ENCODE measurements around the gene LMOD1. TPM values are rescaled to one million over a fixed set of nuclear protein-coding genes. Genes with fewer than 3 reads are reported as not detected.

LMOD1 gene
- total and polyA plus RNA-seq, 3 donors from 2014 or later, result 31.4 to 46.3 (median 39.4) TPM

DNA sequence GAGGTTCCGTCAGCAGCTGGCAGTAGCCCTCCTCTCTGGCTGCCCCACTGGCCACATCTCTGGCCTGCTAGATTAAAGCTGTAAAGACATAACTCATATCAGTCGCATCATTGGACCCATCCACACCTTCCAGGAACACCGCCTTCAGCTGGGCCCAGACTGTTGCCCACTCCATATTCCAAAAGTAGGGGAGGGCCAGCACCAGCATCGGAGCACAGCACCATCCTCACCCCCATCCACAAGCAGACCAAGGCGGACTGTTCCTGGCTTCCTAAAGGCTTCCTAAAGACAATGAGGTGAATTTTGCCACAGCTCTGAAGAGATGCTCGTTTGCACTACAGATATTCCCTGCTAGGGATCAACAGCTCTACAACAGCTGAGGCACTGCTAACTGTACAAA, 54.1 kb downstream of the LMOD1 start:
- WGBS, 2 donors, result 84 to 93% methylated on average over 6 of the region's 6 CpGs
- TF ChIP-seq CTCF (IDR thresholded peaks at IDR 0.05) (no peak), POLR2A (IDR thresholded peaks at IDR 0.05) (no peak)
- H3K9me3 ChIP-seq, result no peaks in the 10 kb centered on the region
- H3K36me3 ChIP-seq (ENCODE audit: low read depth, missing control alignments), result no peaks in the 10 kb centered on the region
- DNase-seq, result no peak
- intact Hi-C loops (cut with DNase I; ENCODE audit: low total_unique reads), result no loop called here
- no peak overlapping the region for H3K4me3 ChIP-seq
- peaks cover 13% of the 10 kb centered on the region for H3K4me1 ChIP-seq
- H3K27ac ChIP-seq, result no peak overlapping the region
- H3K27me3 ChIP-seq, result no peaks in the 10 kb centered on the region

DNA sequence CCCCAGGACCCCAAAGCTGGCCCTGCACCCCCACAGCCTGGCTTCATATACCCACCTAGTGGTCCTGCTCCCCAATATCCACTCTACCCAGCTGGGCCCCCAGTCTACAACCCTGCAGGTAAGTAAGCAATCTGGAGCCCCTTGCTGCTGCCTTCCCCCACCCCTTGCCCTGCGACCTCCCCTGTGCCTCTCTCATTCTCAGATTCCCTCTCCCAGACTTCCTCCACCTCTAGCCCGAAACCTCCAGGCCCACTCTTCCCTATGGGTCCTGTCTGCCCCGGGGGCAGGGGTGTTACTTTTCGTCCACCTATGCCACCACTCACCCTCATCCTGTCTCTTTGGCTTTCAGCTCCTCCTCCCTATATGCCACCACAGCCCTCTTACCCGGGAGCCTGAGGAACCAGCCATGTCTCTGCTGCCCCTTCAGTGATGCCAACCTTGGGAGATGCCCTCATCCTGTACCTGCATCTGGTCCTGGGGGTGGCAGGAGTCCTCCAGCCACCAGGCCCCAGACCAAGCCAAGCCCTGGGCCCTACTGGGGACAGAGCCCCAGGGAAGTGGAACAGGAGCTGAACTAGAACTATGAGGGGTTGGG, 54.8 kb downstream of the LMOD1 start:
- Histone ChIP-seq H3K27me3 (no peaks in the 10 kb centered on the region), H3K4me3 (no peak overlapping the region), H3K27ac (no peak overlapping the region), H3K9me3 (no peaks in the 10 kb centered on the region), H3K4me1 (peaks cover 13% of the 10 kb centered on the region), H3K36me3 (ENCODE audit: low read depth, missing control alignments) (no peaks in the 10 kb centered on the region)
- DNase-seq, result no peak
- 85 to 90% methylated on average over 5 of the region's 5 CpGs for WGBS, 2 donors
- intact Hi-C loops (cut with DNase I; ENCODE audit: low total_unique reads), result no loop called here
- TF ChIP-seq POLR2A (IDR thresholded peaks at IDR 0.05) (no peak), CTCF (IDR thresholded peaks at IDR 0.05) (no peak)

DNA sequence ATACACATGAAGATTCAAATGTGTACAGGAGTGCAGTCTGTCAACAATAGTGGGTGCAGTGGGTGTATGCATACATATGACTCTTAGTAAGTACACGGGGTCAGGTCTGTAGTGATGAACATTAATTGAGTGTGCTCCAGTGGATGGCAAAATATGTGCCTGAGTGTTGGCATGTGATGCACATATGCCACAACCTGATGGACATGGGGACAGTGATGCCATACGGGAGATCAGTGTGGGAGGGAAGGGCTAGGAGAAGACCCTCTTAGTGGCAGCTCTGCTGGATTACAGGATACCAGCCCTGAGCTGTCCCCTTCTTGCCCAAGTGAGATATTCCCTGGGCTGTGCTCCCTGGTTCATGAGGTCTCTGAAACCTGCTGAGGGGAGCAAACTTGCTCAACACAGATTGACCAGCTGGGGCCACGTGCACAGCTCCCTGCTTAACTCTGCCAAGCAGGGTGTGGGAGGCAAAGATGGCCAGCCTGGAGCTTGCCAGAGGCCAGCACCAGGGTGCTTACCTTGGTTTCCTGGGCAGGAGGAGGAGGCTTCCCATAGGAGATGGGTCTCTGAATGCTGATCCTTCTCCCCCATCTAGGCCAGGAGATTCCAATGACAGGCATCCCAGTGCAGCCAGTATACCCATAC, 55.4 kb downstream of the LMOD1 start:
- H3K9me3 ChIP-seq, result no peaks in the 10 kb centered on the region
- intact Hi-C loops (cut with DNase I; ENCODE audit: low total_unique reads), result no loop called here
- H3K27me3 ChIP-seq, result no peaks in the 10 kb centered on the region
- no peak for TF ChIP-seq POLR2A (IDR thresholded peaks at IDR 0.05)
- no peak for TF ChIP-seq CTCF (IDR thresholded peaks at IDR 0.05)
- H3K4me3 ChIP-seq, result no peak overlapping the region
- 66 to 87% methylated on average over 3 of the region's 3 CpGs for WGBS, 2 donors
- peaks cover 13% of the 10 kb centered on the region for H3K4me1 ChIP-seq
- no peaks in the 10 kb centered on the region for H3K36me3 ChIP-seq (ENCODE audit: low read depth, missing control alignments)
- no peak for DNase-seq
- H3K27ac ChIP-seq, result no peak overlapping the region

GRCh38 chr1:201890223-201890622, 56.1 kb downstream of the LMOD1 start:
- H3K4me1 ChIP-seq, result peaks cover 20% of the 10 kb centered on the region
- intact Hi-C loops (cut with DNase I; ENCODE audit: low total_unique reads), result no loop called here
- TF ChIP-seq CTCF (IDR thresholded peaks at IDR 0.05) (no peak), POLR2A (IDR thresholded peaks at IDR 0.05) (no peak)

More at GRCh38 chr1:201890223-201890622, 56.1 kb downstream of the LMOD1 start:
- DNase-seq, result no peak
- Histone ChIP-seq H3K36me3 (ENCODE audit: low read depth, missing control alignments) (no peaks in the 10 kb centered on the region), H3K4me3 (no peak overlapping the region), H3K9me3 (no peaks in the 10 kb centered on the region), H3K27me3 (no peaks in the 10 kb centered on the region), H3K27ac (no peak overlapping the region)
- WGBS, 2 donors, result 91 to 92% methylated on average over 6 to 7 of the region's 7 CpGs
